KMS-11 (cell line): Measurements from ENCODE around the gene HDAC4.
A peak's percentile ranks its signal among the peaks of the same experiment; 100 is the strongest.

Source experiments
- H2AFZ ChIP-seq: fragments of 200-600 bp; sonication (generic); 2 replicates; pipeline ENCODE4 v1.6.1; 2016; ENCODE audit warnings: antibody characterized with exemption, mixed run types, low read depth
- H3K27ac ChIP-seq: fragments of 200-600 bp; sonication (generic); 2 replicates; pipeline ENCODE4 v1.6.1; 2016; ENCODE audit warnings: mild to moderate bottlenecking, mixed run types
- H3K27me3 ChIP-seq: fragments of 200-600 bp; sonication (generic); 2 replicates; pipeline ENCODE4 v1.6.1; 2017; ENCODE audit warnings: mild to moderate bottlenecking, low read depth, mixed run types, moderate library complexity; ENCODE audit not compliant: insufficient read depth
- H3K36me3 ChIP-seq: fragments of 200-600 bp; sonication (generic); 2 replicates; pipeline ENCODE4 v1.6.1; 2017; ENCODE audit warnings: mild to moderate bottlenecking, mixed run types; ENCODE audit not compliant: insufficient read depth
- H3K4me1 ChIP-seq: fragments of 200-600 bp; sonication (generic); 2 replicates; pipeline ENCODE4 v1.6.1; 2016; ENCODE audit warnings: mild to moderate bottlenecking, low read depth, mixed run types; ENCODE audit not compliant: poor library complexity, severe bottlenecking
- H3K4me2 ChIP-seq: fragments of 200-600 bp; sonication (generic); 2 replicates; pipeline ENCODE4 v1.7.0; 2016; ENCODE audit warnings: mild to moderate bottlenecking, mixed run types
- H3K4me3 ChIP-seq: fragments of 200-600 bp; sonication (generic); IDR thresholded peaks from 2 replicates; pipeline ENCODE4 v1.6.1; 2017; ENCODE audit warnings: low read depth, low read length, mixed read lengths; ENCODE audit not compliant: insufficient read depth
- H3K79me2 ChIP-seq: fragments of 200-600 bp; sonication (generic); 2 replicates; pipeline ENCODE4 v1.6.1; 2016; ENCODE audit warnings: low read depth, mixed run types; ENCODE audit not compliant: insufficient read depth
- H3K9ac ChIP-seq: fragments of 200-600 bp; sonication (generic); 2 replicates; pipeline ENCODE4 v1.6.1; 2016; ENCODE audit warnings: mild to moderate bottlenecking, mixed run types
- H4K20me1 ChIP-seq: fragments of 200-600 bp; sonication (generic); 2 replicates; pipeline ENCODE4 v1.6.1; 2016; ENCODE audit warnings: mild to moderate bottlenecking, mixed run types; ENCODE audit not compliant: insufficient read depth
- TF ChIP-seq, protein P1 (sequence below): fragments of 200-600 bp; sonication (generic); conservative IDR thresholded peaks from 2 replicates; pipeline ENCODE4 v1.6.1; 2017; ENCODE audit warnings: low read depth, mild to moderate bottlenecking, antibody characterized with exemption, low read length, moderate library complexity, mixed read lengths

The HDAC4 gene

DNA sequence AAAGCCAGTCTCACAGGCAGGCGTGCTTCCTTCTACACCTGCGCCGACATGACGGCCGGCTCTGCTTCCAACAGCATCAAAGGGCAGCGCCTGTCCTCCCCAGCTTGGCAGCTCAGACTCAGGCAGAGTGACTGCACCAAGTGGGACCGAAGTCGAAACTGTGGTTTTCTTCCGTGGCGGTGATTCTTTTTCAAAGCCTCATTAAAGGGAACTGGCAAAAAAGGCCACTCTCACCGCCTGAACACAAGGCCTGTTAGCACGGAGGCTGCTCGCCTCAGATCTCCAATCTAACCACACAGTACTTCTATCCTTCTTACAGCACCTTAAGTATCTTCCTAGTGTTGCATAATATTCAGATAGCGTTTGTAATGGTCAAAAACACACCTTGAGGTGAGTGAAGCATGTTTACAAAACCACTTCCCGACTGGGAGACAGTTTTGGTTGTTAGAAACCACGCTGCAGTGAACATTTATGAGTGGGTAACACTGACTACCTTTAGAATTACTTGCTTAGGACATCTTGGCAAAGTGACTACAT is 236.4 kb downstream of the HDAC4 start:
- TF ChIP-seq, protein P1, sequence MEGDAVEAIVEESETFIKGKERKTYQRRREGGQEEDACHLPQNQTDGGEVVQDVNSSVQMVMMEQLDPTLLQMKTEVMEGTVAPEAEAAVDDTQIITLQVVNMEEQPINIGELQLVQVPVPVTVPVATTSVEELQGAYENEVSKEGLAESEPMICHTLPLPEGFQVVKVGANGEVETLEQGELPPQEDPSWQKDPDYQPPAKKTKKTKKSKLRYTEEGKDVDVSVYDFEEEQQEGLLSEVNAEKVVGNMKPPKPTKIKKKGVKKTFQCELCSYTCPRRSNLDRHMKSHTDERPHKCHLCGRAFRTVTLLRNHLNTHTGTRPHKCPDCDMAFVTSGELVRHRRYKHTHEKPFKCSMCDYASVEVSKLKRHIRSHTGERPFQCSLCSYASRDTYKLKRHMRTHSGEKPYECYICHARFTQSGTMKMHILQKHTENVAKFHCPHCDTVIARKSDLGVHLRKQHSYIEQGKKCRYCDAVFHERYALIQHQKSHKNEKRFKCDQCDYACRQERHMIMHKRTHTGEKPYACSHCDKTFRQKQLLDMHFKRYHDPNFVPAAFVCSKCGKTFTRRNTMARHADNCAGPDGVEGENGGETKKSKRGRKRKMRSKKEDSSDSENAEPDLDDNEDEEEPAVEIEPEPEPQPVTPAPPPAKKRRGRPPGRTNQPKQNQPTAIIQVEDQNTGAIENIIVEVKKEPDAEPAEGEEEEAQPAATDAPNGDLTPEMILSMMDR, result no peak
- Histone ChIP-seq H3K79me2 (no peaks in the 10 kb centered on the region), H3K36me3 (no peaks in the 10 kb centered on the region), H3K27ac (peak overlapping the region; percentile 22; the same call in 1 of the 2 replicates), H3K4me3 (no peak overlapping the region), H2AFZ (no peak overlapping the region), H3K4me1 (peaks cover 29% of the 10 kb centered on the region), H3K27me3 (no peaks in the 10 kb centered on the region), H3K9ac (no peak overlapping the region), H4K20me1 (no peaks in the 10 kb centered on the region), H3K4me2 (peak overlapping the region; percentile 13; the same call in 1 of the 2 replicates)

DNA sequence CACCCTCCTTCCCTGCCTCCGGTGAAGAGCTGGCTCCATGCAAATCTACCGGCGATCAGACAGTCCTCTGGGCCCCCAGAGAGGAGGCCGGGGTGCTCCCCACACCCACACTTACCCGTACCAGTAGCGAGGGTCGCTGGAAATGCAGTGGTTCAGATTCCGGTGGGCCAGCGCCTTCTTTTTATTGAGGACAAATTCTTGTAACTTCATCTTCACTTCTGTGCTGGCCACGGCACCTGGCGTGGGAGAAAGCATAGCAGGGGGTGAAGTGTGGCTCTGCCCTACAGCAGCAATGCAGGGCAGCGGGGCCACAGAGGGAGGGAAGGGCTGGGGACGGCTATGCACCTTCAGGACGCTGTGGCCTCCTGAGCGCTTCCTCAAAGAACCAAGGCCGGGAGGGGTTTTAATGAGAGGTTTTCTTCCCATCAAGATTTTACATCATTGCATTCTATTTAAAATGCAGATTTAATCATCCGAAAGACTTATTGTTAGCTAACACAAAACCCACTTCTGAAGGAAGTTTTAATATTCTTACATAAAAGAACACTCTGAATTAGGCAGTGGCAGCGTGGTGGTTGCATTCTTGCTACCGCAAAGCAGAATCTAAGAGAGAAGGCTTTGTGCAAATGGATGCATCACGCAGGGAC is 237.0 kb downstream of the HDAC4 start:
- Histone ChIP-seq H2AFZ (no peak overlapping the region), H3K4me2 (no peak overlapping the region), H3K36me3 (no peaks in the 10 kb centered on the region), H3K4me1 (peaks cover 29% of the 10 kb centered on the region), H3K79me2 (no peaks in the 10 kb centered on the region), H3K27ac (peak overlapping the region; percentile 22; the same call in 1 of the 2 replicates), H4K20me1 (no peaks in the 10 kb centered on the region), H3K9ac (no peak overlapping the region), H3K27me3 (no peaks in the 10 kb centered on the region), H3K4me3 (no peak overlapping the region)
- TF ChIP-seq, protein P1, result no peak

DNA sequence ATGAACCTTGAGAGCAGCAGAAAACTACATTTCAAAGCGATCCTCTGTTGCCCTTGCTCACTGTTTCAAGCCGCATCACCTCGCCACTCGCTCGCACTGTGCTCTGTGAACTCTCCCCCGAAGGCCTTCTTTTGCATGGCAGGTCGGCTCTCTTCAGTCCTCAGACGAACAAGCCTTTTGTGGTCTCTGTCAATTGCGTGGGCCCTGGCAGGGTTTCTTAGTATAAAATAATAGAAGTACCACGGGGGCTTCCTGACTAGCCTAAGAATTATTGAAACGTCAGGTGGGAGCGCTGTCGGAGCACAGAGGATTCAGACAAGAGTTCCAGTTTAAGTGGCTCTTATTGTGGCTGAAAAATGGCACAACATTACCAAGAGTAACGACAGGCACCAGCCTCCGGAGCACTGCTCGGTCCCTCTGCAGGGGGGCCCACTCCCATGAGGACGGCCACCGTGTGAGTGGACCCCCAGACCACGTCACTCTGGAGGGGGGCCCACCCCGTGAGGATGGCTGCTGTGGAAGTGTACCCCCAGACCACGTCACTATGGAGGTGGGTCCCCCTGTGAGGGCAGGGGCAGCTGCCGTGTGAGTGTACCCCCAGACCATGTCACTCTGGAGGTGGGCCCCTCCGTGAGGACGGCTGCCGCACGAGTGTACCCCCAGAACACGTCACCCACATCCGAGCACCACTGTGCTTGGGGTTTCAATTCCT is 237.7 kb downstream of the HDAC4 start:
- Histone ChIP-seq H4K20me1 (no peaks in the 10 kb centered on the region), H3K27ac (no peak overlapping the region), H3K36me3 (no peaks in the 10 kb centered on the region), H3K79me2 (no peaks in the 10 kb centered on the region), H3K4me3 (no peak overlapping the region), H3K27me3 (no peaks in the 10 kb centered on the region), H3K4me1 (peaks cover 34% of the 10 kb centered on the region), H3K9ac (no peak overlapping the region), H3K4me2 (no peak overlapping the region), H2AFZ (no peak overlapping the region)
- TF ChIP-seq, protein P1, result no peak

DNA sequence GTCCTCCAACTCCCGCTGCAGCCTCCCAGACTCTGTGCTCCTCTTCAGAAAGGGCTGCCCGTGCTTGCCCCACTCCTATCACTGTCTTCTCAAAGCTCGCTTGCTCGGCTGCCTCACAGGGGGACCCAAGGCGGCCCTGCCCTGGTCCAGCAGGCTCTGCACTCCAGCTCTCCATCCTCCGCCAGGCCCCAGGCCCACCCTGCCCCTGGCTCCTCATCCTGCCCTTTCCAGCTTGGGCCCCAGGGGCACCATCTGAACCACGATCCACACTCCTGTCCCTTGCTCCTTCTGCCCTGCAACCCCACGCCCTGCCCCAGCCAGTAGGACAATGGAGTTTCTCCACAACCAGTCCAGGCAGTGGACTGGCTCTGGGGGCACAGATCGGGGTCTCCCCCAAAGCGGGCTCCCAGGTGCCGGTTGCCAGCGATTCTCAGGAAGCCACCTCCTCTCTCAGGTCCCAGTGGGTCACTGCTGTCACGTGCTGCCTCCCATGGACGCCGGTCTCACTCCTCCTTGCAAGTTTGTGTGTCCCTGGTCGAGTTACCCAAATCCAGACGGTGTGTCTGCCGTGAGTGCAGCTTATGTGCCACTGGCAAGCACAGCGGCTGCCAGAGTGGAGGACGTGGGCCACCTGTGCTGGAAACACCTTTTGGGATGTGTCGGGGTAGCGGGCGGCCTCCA is 238.5 kb downstream of the HDAC4 start:
- Histone ChIP-seq H3K9ac (no peak overlapping the region), H4K20me1 (no peaks in the 10 kb centered on the region), H3K36me3 (no peaks in the 10 kb centered on the region), H3K4me3 (no peak overlapping the region), H3K4me1 (peaks cover 42% of the 10 kb centered on the region), H3K4me2 (no peak overlapping the region), H3K27me3 (no peaks in the 10 kb centered on the region), H3K79me2 (no peaks in the 10 kb centered on the region), H2AFZ (no peak overlapping the region), H3K27ac (no peak overlapping the region)
- TF ChIP-seq, protein P1, result no peak
